ENCODE data around the gene GPR63. TPM values are rescaled to one million over a fixed set of nuclear protein-coding genes. Genes with fewer than 3 reads are reported as not detected.

Gene GPR63
- total RNA-seq, 2 experiments from 2014 or later = 1.2 to 1.3 TPM

DNA sequence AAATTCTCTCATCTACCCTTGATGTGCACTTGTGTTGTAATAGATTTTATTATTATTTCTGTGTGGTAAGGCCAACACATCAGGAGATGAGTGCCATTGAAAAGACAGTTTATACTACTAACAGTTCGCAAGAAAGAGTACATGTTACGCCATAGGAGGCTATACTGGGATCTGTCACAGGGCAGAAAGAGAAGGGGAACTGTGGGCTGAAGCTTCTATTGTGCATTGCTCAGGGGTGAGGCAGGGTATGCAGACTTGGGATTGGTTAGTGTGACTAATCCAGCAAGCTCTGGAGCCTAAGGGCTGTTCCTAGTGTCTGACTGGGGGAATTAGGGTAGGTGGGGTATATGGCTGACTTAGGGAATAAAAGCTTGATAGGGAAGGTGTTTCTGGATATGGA lies 50.9 kb downstream of the GPR63 start:
- POLR2A ChIA-PET = no interaction called here
- Mint-ChIP-seq H3K27me3 (peaks cover 2% of the 10 kb centered on the region), H3K4me3 (no peak overlapping the region), H3K4me1 (no peaks in the 10 kb centered on the region), H3K27ac (no peak overlapping the region), H3K9me3 (ENCODE audit: low read depth) (no peaks in the 10 kb centered on the region), H3K36me3 (ENCODE audit: low read depth) (no peaks in the 10 kb centered on the region)
- ATAC-seq = no peak
- CTCF ChIA-PET = no interaction called here
- DNase-seq = no peak
- intact Hi-C loops (cut with DNase I, micrococcal nuclease) = no loop called here

DNA sequence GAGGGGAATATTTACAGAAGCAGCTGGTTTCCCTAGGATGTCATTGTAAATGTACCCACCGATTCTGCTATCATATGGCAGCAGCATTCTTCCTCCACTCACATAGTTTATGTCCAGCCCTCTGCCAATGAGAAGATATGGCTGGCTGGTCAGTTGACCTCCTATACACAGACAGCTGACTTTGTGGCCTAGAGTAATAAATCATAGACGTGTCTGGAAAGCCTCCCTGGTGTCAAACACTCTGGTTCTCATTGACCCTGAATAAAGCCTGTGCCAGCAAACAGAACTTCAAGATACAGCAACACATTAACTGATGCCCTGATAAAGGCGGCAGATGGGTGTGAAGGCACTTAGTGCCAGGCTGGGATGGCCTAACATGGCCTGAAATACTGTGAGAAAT lies 52.6 kb downstream of the GPR63 start:
- Mint-ChIP-seq H3K27me3 (peaks cover 2% of the 10 kb centered on the region), H3K9me3 (ENCODE audit: low read depth) (no peaks in the 10 kb centered on the region), H3K36me3 (ENCODE audit: low read depth) (no peaks in the 10 kb centered on the region), H3K4me3 (no peak overlapping the region), H3K27ac (no peak overlapping the region), H3K4me1 (no peaks in the 10 kb centered on the region)
- DNase-seq = no peak
- POLR2A ChIA-PET = no interaction called here
- intact Hi-C loops (cut with DNase I, micrococcal nuclease) = no loop called here
- CTCF ChIA-PET = interaction anchor here (1.1 kb wide), 1 partner anchor 16 kb away, joined by 3 read pairs; no protein-coding TSS in a partner anchor
- ATAC-seq = no peak

DNA sequence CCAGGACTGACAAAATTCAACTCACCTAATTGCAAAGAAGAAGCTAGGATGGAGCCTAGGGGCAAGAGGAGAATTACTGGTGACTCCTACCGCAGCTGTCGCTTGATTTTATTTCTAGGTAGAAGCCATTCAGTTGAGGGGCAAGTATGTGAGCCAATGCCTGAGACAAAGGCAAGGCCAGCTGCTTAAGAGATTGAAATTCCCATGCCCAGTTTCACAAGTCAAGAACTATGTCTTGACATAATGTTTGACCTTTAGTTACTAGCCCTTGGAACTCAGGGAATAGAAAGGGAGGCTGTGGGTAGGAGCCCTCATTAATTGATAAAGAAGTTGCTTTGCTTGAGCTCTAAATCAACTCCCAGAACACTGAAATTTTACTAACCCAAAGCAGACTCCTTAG lies 54.0 kb downstream of the GPR63 start:
- Mint-ChIP-seq H3K4me1 (no peaks in the 10 kb centered on the region), H3K4me3 (no peak overlapping the region), H3K27me3 (peaks cover 6% of the 10 kb centered on the region), H3K27ac (no peak overlapping the region), H3K36me3 (ENCODE audit: low read depth) (no peaks in the 10 kb centered on the region), H3K9me3 (ENCODE audit: low read depth) (no peaks in the 10 kb centered on the region)
- no peak for DNase-seq
- CTCF ChIA-PET = interaction anchor here (0.7 kb wide), 1 partner anchor 881 kb away, joined by 3 read pairs; no protein-coding TSS in a partner anchor
- POLR2A ChIA-PET = no interaction called here
- ATAC-seq = no peak
- intact Hi-C loops (cut with DNase I, micrococcal nuclease) = no loop called here

DNA sequence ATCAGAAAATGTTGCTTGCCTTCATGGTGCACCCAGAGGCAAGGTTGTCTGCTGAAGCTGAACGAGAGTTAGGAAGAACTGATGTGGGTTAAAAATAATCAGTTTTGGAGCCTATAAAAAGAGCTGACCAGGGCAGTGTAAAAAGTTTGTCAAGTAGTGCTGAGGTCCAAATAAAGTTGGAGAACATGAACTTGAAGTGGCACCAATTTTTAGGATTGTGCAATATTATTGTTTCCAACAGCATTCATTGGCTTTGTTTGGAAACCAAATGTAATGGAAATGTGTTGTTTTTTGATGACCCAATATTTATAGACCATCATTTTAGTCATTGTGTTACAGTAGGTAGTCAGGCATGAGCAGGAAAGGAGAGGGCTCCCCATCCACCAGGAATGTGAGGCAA lies 55.7 kb downstream of the GPR63 start:
- ATAC-seq (no peak), DNase-seq (no peak)
- ChIA-PET CTCF (no interaction called here), POLR2A (no interaction called here)
- no peaks in the 10 kb centered on the region for H3K4me1 Mint-ChIP-seq
- H3K27ac Mint-ChIP-seq = no peak overlapping the region
- intact Hi-C loops (cut with DNase I, micrococcal nuclease) = no loop called here
- H3K9me3 Mint-ChIP-seq (ENCODE audit: low read depth) = no peaks in the 10 kb centered on the region
- H3K36me3 Mint-ChIP-seq (ENCODE audit: low read depth) = no peaks in the 10 kb centered on the region
- H3K4me3 Mint-ChIP-seq = no peak overlapping the region
- peaks cover 8% of the 10 kb centered on the region for H3K27me3 Mint-ChIP-seq

DNA sequence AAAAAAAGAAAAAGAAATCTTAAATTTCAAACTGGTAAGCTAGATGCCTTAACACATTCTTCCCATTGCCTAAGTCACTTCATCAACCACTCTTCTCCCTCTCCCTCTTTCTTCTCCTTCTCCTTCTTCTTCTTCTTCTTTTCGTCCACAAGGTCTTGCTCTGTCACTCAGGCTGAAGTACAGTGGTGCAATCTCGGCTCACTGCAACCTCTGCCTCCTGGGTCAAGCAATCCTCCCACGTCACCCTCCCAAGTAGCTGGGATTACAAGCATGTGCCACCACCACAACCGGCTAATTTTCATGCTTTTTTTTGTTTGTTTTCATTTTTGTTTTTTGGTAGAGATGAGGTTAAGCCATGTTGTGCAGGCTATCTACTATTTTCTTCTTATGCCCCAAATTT lies 60.2 kb downstream of the GPR63 start:
- no peak overlapping the region for H3K4me3 Mint-ChIP-seq
- no peaks in the 10 kb centered on the region for H3K36me3 Mint-ChIP-seq (ENCODE audit: low read depth)
- CTCF ChIA-PET = interaction anchor here (0.5 to 0.6 kb wide), 2 partner anchors 135 to 241 kb away, joined by 3 read pairs; no protein-coding TSS in a partner anchor
- H3K4me1 Mint-ChIP-seq = no peaks in the 10 kb centered on the region
- intact Hi-C loops (cut with DNase I, micrococcal nuclease) = no loop called here
- peaks cover 10% of the 10 kb centered on the region for H3K27me3 Mint-ChIP-seq
- DNase-seq (no peak), ATAC-seq (no peak)
- POLR2A ChIA-PET = no interaction called here
- no peak overlapping the region for H3K27ac Mint-ChIP-seq
- no peaks in the 10 kb centered on the region for H3K9me3 Mint-ChIP-seq (ENCODE audit: low read depth)

DNA sequence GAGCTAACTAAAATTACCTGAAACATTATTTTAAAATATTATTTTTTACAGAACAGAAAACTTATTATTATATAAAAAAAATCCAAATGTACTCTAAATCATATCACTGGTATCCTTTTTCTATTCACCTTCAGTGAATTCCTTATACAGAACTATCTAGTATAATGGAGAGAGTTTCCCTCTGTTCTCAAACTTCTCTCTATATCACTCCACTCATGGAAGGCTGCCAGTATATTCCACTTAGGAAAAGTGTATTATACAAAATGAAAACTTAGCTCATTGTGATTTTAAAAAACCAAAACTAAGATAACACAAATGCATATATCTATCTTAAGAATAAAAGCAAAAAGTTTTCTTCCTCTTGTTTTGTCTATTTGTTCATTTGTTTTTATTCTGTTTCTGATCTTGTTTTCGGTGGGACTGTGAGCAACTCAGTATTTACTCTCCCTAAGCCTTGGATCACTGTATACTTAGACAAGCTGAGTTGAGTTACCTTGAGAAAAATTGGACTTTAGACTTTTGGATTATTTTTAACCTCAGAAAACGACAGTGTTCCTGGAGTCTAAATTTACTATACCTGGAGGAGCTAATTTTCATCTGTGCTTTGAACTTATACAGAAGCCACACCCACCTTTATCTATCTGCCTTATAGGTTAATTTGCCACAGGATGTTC lies 61.4 kb downstream of the GPR63 start:
- H3K4me1 Mint-ChIP-seq = no peaks in the 10 kb centered on the region
- intact Hi-C loops (cut with DNase I, micrococcal nuclease) = no loop called here
- ChIA-PET POLR2A (no interaction called here), CTCF (no interaction called here)
- no peaks in the 10 kb centered on the region for H3K36me3 Mint-ChIP-seq (ENCODE audit: low read depth)
- peaks cover 14% of the 10 kb centered on the region for H3K27me3 Mint-ChIP-seq
- peaks cover 1% of the 10 kb centered on the region for H3K9me3 Mint-ChIP-seq (ENCODE audit: low read depth)
- H3K4me3 Mint-ChIP-seq = no peak overlapping the region
- DNase-seq = no peak
- no peak overlapping the region for H3K27ac Mint-ChIP-seq
- ATAC-seq = no peak

DNA sequence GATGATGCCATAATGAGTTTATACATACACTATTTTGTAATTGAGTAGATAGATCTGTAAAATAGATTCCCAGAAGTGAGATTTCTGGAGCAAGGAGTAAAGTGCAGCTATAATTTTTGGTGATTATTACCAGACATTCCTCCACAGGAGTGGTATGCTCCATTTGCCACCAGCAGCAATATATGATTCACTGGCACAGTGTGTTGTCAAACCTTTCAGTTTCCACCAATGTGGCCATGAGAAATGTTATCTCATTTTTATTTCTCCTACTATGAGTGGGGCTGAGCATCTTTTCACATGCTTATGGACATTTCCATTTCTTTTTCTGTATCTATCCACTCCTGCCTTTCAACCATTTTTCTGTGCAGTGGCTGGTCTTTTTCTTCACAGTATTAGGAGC lies 70.5 kb downstream of the GPR63 start:
- DNase-seq (no peak), ATAC-seq (peak; percentile 61)
- H3K27me3 Mint-ChIP-seq = peaks cover 14% of the 10 kb centered on the region
- H3K9me3 Mint-ChIP-seq (ENCODE audit: low read depth) = peaks cover 4% of the 10 kb centered on the region
- H3K4me1 Mint-ChIP-seq = no peaks in the 10 kb centered on the region
- intact Hi-C loops (cut with DNase I, micrococcal nuclease) = no loop called here
- H3K27ac Mint-ChIP-seq = no peak overlapping the region
- CTCF ChIA-PET = interaction anchor here (1.2 kb wide), 1 partner anchor 23 kb away, joined by 3 read pairs; no protein-coding TSS in a partner anchor
- H3K36me3 Mint-ChIP-seq (ENCODE audit: low read depth) = peaks cover 3% of the 10 kb centered on the region
- H3K4me3 Mint-ChIP-seq = no peak overlapping the region
- POLR2A ChIA-PET = no interaction called here

DNA sequence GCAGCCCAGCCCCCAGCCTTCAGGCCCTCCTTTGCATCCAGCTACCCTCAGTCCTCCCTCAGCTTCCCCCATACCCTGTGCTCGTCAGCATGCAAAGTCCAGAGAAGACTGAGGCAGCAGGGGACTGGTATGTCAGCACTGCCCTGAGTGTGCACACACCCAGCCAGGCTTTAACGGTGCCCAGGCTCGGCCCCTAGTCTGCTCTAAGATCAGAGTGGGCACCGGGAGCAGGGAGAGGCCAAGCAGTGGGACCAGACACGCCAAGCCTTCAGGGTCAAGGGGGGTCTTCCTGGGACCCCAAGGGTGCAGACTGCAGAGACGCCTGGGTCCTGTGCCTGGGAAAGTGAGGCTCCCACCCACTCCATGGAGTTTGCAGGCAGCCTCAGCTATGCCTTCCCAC lies 74.7 kb downstream of the GPR63 start:
- CTCF ChIA-PET = no interaction called here
- POLR2A ChIA-PET = no interaction called here
- Mint-ChIP-seq H3K36me3 (ENCODE audit: low read depth) (no peaks in the 10 kb centered on the region), H3K4me1 (no peaks in the 10 kb centered on the region), H3K27me3 (peaks cover 10% of the 10 kb centered on the region), H3K9me3 (ENCODE audit: low read depth) (no peaks in the 10 kb centered on the region), H3K4me3 (no peak overlapping the region), H3K27ac (no peak overlapping the region)
- DNase-seq (no peak), ATAC-seq (no peak)
- intact Hi-C loops (cut with DNase I, micrococcal nuclease) = no loop called here

DNA sequence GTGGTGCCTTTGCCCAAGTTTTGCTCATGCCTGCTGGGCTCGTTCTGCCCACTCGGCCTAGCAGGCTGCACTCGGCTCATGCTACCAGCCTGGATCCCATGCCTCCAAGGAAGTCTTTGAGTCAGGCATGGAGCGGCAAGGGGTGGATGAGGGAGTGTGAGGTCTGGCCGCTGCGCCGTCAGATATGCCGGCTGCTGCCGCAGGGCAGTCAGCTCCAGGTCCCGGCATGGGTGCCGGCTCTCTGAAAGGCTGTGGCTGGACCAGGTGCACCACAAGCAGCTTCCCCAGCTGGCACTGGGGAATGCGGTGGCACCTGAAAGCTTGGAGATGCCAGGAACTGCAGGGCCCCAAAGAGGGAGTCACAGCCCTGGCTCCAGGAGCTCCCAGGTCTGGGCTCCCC lies 75.5 kb downstream of the GPR63 start:
- Mint-ChIP-seq H3K4me1 (no peaks in the 10 kb centered on the region), H3K27me3 (peaks cover 12% of the 10 kb centered on the region), H3K9me3 (ENCODE audit: low read depth) (no peaks in the 10 kb centered on the region), H3K4me3 (no peak overlapping the region), H3K36me3 (ENCODE audit: low read depth) (no peaks in the 10 kb centered on the region), H3K27ac (no peak overlapping the region)
- intact Hi-C loops (cut with DNase I, micrococcal nuclease) = no loop called here
- no peak for ATAC-seq
- no peak for DNase-seq
- ChIA-PET CTCF (no interaction called here), POLR2A (no interaction called here)

DNA sequence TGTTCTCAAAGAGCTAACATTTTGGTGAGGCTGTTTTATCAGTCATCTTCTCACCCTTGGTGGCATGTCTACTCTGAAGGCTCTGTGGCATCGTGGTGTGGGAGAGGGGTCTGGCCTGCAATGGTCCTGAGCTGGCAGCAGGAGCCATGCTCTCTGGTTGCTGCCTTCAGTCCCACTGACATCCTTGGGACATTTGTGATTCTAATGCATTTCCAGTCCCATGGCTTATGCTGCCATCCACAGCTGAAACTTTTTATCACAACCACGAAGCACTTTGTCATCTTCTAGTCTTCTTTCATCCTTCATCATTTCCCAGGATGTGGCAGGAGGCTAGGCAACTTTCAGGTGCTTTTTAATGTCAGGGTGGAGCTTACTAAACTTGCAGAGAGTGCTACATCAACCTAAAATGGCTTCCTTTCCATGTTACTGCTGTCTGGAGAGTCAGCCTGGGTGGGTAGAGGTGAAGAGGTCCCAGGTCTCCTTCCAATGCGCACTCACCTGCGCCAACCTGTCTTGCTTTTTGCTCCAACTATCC lies 77.1 kb downstream of the GPR63 start:
- Mint-ChIP-seq H3K9me3 (ENCODE audit: low read depth) (no peaks in the 10 kb centered on the region), H3K4me1 (no peaks in the 10 kb centered on the region), H3K4me3 (no peak overlapping the region), H3K36me3 (ENCODE audit: low read depth) (no peaks in the 10 kb centered on the region), H3K27me3 (peaks cover 12% of the 10 kb centered on the region), H3K27ac (no peak overlapping the region)
- ChIA-PET POLR2A (no interaction called here), CTCF (interaction anchor here (1.1 to 1.4 kb wide), 2 partner anchors 11 to 25 kb away, joined by 3 to 4 read pairs; no protein-coding TSS in a partner anchor)
- peak; percentile 63 for ATAC-seq
- intact Hi-C loops (cut with DNase I, micrococcal nuclease) = no loop called here
- peak; percentile 18 for DNase-seq

DNA sequence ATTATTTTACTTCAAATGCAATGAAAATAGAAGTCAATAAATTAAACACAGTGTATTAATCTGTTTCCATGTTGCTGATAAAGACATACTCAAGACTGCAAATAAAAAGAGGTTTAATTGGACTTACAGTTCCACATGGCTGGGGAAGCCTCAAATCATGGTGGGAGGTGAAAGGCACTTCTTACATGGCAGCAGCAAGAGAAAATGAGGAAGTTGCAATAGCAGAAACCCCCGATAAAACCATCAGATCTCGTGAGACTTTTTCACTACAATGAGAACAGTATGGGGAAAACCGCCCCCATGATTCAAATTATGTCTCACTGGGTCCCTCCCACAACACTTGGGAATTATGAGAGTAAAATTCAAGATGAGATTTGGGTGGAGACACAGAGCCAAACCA lies 82.2 kb downstream of the GPR63 start:
- no peaks in the 10 kb centered on the region for H3K9me3 Mint-ChIP-seq (ENCODE audit: low read depth)
- no peaks in the 10 kb centered on the region for H3K4me1 Mint-ChIP-seq
- no peak overlapping the region for H3K4me3 Mint-ChIP-seq
- POLR2A ChIA-PET = no interaction called here
- CTCF ChIA-PET = no interaction called here
- intact Hi-C loops (cut with DNase I, micrococcal nuclease) = no loop called here
- H3K27ac Mint-ChIP-seq = no peak overlapping the region
- H3K36me3 Mint-ChIP-seq (ENCODE audit: low read depth) = no peaks in the 10 kb centered on the region
- ATAC-seq (no peak), DNase-seq (no peak)
- H3K27me3 Mint-ChIP-seq = peaks cover 16% of the 10 kb centered on the region

DNA sequence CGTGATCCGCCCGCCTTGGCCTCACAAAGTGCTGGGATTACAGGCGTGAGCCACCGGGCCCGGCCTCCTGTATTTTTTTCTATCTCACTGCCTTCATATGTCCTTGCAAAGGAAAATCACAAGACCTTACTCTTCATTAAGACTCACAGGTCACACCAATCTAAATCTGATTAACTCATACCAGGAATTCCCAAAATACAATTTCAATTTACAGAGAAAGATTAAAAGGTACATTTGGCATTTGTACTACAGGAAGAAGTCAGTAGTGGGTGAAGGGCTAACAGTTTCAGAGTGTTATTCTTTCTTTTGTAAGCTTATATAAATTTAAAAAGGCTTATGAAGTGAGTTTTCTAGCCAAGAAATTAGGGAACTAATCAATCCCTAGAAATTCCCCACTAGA lies 87.4 kb downstream of the GPR63 start:
- no peak overlapping the region for H3K27ac Mint-ChIP-seq
- H3K27me3 Mint-ChIP-seq = peaks cover 25% of the 10 kb centered on the region
- ATAC-seq = no peak
- ChIA-PET POLR2A (no interaction called here), CTCF (no interaction called here)
- no peak overlapping the region for H3K4me3 Mint-ChIP-seq
- intact Hi-C loops (cut with DNase I, micrococcal nuclease) = no loop called here
- H3K9me3 Mint-ChIP-seq (ENCODE audit: low read depth) = no peaks in the 10 kb centered on the region
- no peaks in the 10 kb centered on the region for H3K36me3 Mint-ChIP-seq (ENCODE audit: low read depth)
- DNase-seq = no peak
- no peaks in the 10 kb centered on the region for H3K4me1 Mint-ChIP-seq

All from activated CD4-positive, alpha-beta T cell treated with anti-CD3 and anti-CD28 coated beads for 36 hours (primary cell).